ENCODE results near the gene METTL25.

Gene METTL25

DNA sequence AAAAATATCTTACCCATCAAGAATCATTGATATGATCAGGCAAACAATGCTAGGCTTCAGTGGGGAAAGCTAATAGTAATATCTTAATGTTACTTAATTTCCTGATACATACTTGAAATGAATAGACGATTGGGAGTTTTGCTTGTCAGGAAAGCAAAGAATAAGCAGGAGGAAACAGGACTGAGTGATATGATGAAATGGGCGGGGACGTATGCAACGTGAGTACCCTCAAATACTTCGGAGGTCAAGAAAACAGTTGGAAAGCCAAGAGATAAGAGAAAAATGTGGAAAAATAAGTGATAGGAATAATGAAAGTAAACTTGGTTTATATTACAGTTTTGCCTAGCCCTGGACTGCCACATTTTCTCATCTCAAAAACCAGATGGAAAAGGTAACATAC is 49.2 kb downstream of the METTL25 start:
- no peak for DNase-seq

GRCh38 chr12:82408844-82409243 is 50.5 kb downstream of the METTL25 start:
- no peak for DNase-seq

GRCh38 chr12:82411546-82412230 is 53.4 kb downstream of the METTL25 start:
- no peak for DNase-seq

DNA sequence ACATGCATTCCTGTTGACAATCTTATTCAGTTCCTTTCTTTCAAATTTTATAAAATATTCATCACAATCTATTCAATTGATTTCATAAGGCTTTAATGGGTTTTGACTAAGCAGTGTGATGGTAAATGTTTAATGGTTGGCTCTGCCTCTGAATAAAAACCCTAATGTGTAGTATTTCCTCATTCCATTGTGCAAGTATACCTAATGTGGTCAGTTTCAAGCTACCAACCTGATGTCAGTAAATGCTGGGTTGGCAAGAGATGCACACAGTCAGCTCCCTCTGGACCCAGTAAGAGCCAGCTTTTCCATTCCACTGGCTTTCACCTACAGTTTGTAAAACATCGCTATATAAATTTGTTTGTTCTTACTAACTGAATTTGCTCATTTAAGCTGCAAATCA is 53.9 kb downstream of the METTL25 start:
- no peak for DNase-seq

- DNase-seq, result no peak
Observed at GRCh38 chr12:82414044-82414443, 55.7 kb downstream of the METTL25 start.

DNA sequence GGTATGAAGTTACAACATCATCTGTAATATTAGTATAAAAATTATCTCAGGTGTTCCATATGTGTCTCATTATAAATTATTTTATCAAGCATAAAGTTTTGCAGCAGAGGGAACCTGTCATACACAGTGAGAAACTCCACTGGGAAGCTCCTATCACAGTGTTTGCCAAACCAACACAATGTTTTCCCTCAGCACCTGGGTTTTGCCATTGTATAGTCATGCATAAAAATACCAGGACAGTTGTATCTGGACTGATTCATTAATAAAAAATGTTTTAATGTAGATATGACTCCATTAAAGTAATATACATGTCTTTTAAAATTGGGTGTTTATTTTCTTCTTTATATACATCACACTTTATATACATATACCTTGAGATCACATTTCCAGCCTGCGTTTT is 56.6 kb downstream of the METTL25 start:
- DNase-seq, result no peak

DNA sequence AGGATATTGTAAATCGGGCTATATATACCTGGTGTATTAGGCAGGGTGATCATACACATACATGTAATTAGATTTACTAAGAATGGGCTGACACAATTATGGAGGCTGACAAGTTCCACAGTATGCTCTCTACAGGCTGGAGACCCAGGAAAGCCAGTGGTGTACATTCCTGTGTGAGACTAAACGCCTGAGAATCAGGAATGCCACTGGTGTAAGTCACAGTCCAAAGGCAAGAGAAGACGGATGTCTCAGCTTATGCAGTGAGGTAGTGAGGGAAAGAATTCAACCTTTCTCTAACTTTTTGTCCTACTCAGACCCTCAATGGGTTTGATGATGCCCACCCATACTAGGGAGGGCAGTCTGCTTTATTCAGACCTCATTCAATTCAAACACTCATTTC is 57.1 kb downstream of the METTL25 start:
- peak; percentile 49 for DNase-seq

GRCh38 chr12:82425241-82425640 is 66.9 kb downstream of the METTL25 start:
- peak; percentile 52 for DNase-seq

GRCh38 chr12:82426081-82426480 is 67.8 kb downstream of the METTL25 start:
- DNase-seq, result no peak

DNA sequence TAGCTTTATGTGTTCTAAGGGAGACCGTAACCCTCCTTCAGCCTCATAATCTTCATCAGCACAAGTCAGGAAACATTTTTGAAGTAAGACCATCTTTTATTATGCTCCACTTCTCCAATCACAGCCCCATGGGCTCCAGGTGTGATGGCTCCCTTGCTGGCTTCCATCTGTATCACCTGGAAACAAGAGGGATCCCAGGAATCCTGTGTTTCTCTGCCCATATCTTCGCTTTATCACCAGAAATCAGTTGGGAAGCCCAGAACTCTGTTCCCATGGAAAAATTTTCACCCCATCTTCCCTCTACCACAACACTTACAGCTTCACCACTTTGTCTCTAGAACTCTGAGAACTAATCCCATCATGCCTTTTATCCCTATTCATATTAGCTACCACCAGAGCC is 68.3 kb downstream of the METTL25 start:
- DNase-seq, result no peak

DNA sequence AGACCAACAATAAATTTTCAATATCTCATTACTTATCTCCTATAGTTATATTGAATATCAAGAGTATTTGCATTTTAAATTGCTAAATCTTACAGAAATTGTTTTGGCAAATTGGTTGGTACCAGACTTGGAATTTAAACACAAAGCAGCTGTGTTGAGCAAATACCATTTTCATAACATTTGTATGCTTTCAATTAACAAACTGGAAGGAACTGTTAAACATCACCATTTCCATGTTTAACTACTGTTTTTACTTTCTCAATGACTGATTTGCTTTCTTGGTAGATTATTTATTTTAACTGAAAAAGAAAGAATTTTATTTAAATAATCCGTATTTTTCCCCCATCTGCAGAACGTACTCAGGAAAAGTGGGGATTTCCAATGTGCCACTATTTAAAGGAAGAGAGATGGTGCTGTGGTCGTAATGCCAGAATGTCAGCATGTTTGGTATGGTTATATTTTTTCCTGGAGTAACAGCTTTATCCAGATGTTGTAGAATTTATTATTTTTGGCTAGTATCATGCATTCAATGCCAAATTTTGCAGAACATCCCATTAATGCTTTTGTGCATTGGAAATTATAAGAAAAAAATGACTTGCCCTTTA is 72.3 kb downstream of the METTL25 start:
- no peak for DNase-seq

GRCh38 chr12:82434392-82434911 is 76.1 kb downstream of the METTL25 start:
- no peak for DNase-seq

- DNase-seq, result no peak
Observed at GRCh38 chr12:82436354-82436753, 78.0 kb downstream of the METTL25 start.

DNA sequence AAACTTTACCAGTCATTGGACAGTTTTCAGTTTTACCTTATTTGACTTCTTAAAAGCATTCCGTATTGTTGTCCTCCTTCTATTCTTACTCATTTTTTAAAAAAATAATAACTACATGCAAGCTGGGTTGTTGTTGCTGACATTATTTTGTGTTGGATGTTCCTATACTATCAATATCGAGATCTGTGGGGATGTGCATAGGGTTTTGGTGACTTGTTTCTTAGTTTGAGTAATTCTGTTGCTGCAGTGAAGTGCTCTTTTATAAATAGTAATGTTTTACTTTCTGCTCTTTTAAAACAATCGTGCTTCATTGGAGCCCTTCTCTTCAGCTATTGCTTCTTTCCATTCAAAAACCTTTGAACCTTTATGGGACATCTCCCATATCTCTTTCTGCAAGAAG is 79.4 kb downstream of the METTL25 start:
- DNase-seq, result no peak

- no peak for DNase-seq
Observed at GRCh38 chr12:82438356-82438755, 80.0 kb downstream of the METTL25 start.

GRCh38 chr12:82440885-82441284 is 82.6 kb downstream of the METTL25 start:
- no peak for DNase-seq

- no peak for DNase-seq
Observed at GRCh38 chr12:82448911-82449578, 90.7 kb downstream of the METTL25 start.

DNA sequence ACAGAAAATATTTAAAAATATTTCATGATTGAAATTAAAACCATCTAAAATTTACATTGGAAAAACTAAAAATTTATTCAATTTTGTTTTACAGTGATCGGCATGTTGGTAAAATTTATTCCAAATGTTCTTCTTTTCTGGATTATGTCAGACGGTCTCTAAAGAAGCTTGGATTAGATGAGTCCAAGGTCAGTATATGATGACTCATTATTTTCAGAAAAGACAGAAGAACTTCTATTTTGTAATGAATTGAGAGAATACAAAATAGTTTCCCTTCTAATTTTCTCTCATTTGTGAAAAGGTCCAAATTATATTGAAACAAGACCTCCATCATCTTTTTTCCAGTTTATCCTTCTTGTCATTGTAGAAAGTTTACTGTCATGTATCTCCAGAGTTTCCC is 98.3 kb downstream of the METTL25 start:
- no peak for DNase-seq

- no peak for DNase-seq
Observed at GRCh38 chr12:82458101-82458500, 99.8 kb downstream of the METTL25 start.

DNA sequence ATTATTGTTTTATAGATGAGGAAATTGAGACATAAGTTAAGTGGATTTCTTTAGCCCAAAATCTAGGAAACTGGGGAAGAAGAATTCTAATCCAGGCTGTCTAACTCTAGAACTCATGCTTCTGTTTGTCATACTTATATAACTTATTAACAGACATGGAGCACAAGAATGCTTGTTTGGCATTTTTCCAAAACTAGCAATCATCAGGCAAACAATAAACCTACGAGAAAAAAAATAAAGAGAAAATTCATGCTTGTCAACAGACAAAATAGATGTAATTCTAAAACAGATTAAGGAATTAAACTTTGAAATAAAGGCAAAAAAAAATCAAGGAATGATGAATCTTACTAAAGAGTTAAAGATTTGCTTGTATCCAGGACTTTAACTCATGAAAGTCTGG is 103.1 kb downstream of the METTL25 start:
- DNase-seq, result no peak

GRCh38 chr12:82461836-82462235 is 103.5 kb downstream of the METTL25 start:
- no peak for DNase-seq

- no peak for DNase-seq
Observed at GRCh38 chr12:82468563-82468962, 110.2 kb downstream of the METTL25 start.

- DNase-seq, result peak; percentile 7
Observed at GRCh38 chr12:82470906-82471512, 112.7 kb downstream of the METTL25 start.

Data from fibroblast of skin of back (primary cell).